Measurements from ENCODE around the gene RABGAP1L.
A peak's percentile ranks its signal among the peaks of the same experiment; 100 is the strongest.
"Not testable (repeated sequence)": the region's sequence is repeated elsewhere in the genome, so short reads cannot be mapped to it uniquely, and the experiment has no call there.

Gene RABGAP1L

GRCh38 chr1:174322202-174322862, 163.0 kb downstream of the RABGAP1L start:
- DNase-seq (ENCODE audit: insufficient read length, low spot score) (no peak), FAIRE-seq (no peak)
- TF ChIP-seq CTCF (IDR thresholded peaks at IDR 0.05; ENCODE audit: insufficient read depth, missing control alignments): no peak

GRCh38 chr1:174324493-174324892, 165.2 kb downstream of the RABGAP1L start:
- DNase-seq (ENCODE audit: insufficient read length, low spot score) (no peak), FAIRE-seq (no peak)
- no peak for TF ChIP-seq CTCF (IDR thresholded peaks at IDR 0.05; ENCODE audit: insufficient read depth, missing control alignments)

GRCh38 chr1:174324939-174325338, 165.6 kb downstream of the RABGAP1L start:
- TF ChIP-seq CTCF (IDR thresholded peaks at IDR 0.05; ENCODE audit: insufficient read depth, missing control alignments): no peak
- DNase-seq (ENCODE audit: insufficient read length, low spot score) (no peak), FAIRE-seq (peak; percentile 6)

- no peak for TF ChIP-seq CTCF (IDR thresholded peaks at IDR 0.05; ENCODE audit: insufficient read depth, missing control alignments)
- FAIRE-seq (no peak), DNase-seq (ENCODE audit: insufficient read length, low spot score) (no peak)
Measured at GRCh38 chr1:174326278-174326677, 167.0 kb downstream of the RABGAP1L start.

GRCh38 chr1:174333437-174333836, 174.1 kb downstream of the RABGAP1L start:
- DNase-seq (ENCODE audit: insufficient read length, low spot score) (no peak), FAIRE-seq (no peak)
- TF ChIP-seq CTCF (IDR thresholded peaks at IDR 0.05; ENCODE audit: insufficient read depth, missing control alignments): no peak

- no peak for DNase-seq (ENCODE audit: insufficient read length, low spot score)
- peak; percentile 79 for FAIRE-seq
- no peak for TF ChIP-seq CTCF (IDR thresholded peaks at IDR 0.05; ENCODE audit: insufficient read depth, missing control alignments)
Measured at GRCh38 chr1:174337000-174337681, 177.8 kb downstream of the RABGAP1L start.

- not testable (repeated sequence) for FAIRE-seq; DNase-seq (ENCODE audit: insufficient read length, low spot score)
Measured at GRCh38 chr1:174340404-174340803, 181.1 kb downstream of the RABGAP1L start.
